Effector CD4-positive, alpha-beta T cell (primary cell): ENCODE measurements around the gene QSOX2.

ENCODE experiments used
- DNase-seq: peaks from one replicate; pipeline ENCODE4 v3.0.0-alpha.2; 2020

QSOX2 gene

GRCh38 chr9:136235709-136236455 lies 9.7 kb downstream of the QSOX2 start:
- DNase-seq: no peak

GRCh38 chr9:136235171-136235570 lies 10.4 kb downstream of the QSOX2 start:
- no peak for DNase-seq

GRCh38 chr9:136234597-136234996 lies 11.0 kb downstream of the QSOX2 start:
- no peak for DNase-seq

- no peak for DNase-seq
Measured at GRCh38 chr9:136233868-136234267, 11.7 kb downstream of the QSOX2 start.

- no peak for DNase-seq
Measured at GRCh38 chr9:136233411-136233810, 12.2 kb downstream of the QSOX2 start.

- no peak for DNase-seq
Measured at GRCh38 chr9:136232969-136233368, 12.6 kb downstream of the QSOX2 start.

- peak; percentile 19 for DNase-seq
Measured at GRCh38 chr9:136231478-136232297, 13.9 kb downstream of the QSOX2 start.

GRCh38 chr9:136230773-136231172 lies 14.8 kb downstream of the QSOX2 start:
- no peak for DNase-seq

GRCh38 chr9:136230365-136230764 lies 15.2 kb downstream of the QSOX2 start:
- DNase-seq: no peak

- no peak for DNase-seq
Measured at GRCh38 chr9:136229096-136230065, 16.2 kb downstream of the QSOX2 start.

GRCh38 chr9:136228107-136228875 lies 17.3 kb downstream of the QSOX2 start:
- no peak for DNase-seq

GRCh38 chr9:136226680-136227407 lies 18.8 kb downstream of the QSOX2 start:
- no peak for DNase-seq

GRCh38 chr9:136225748-136226679 lies 19.6 kb downstream of the QSOX2 start:
- peak; percentile 65 for DNase-seq

GRCh38 chr9:136225366-136225747 lies 20.3 kb downstream of the QSOX2 start:
- peak; percentile 36 for DNase-seq

- no peak for DNase-seq
Measured at GRCh38 chr9:136223871-136224640, 21.6 kb downstream of the QSOX2 start.

GRCh38 chr9:136222906-136223285 lies 22.7 kb downstream of the QSOX2 start:
- DNase-seq: no peak

- no peak for DNase-seq
Measured at GRCh38 chr9:136222166-136222905, 23.3 kb downstream of the QSOX2 start.

GRCh38 chr9:136220017-136220729 lies 25.4 kb downstream of the QSOX2 start:
- DNase-seq: peak; percentile 35
